GM21619 (cell line): ENCODE results near the gene SH3RF3.

ENCODE experiments used
- ATAC-seq: cut with Tn5 transposase; IDR thresholded peaks from one replicate; pipeline ENCODE4 v1.9.1; 2021; ENCODE audit not compliant: unreplicated experiment

SH3RF3 gene

GRCh38 chr2:109402180-109402579 lies 273.2 kb downstream of the SH3RF3 start:
- ATAC-seq: no peak

- no peak for ATAC-seq
Observed at GRCh38 chr2:109402980-109403840, 274.2 kb downstream of the SH3RF3 start.

GRCh38 chr2:109403841-109404201 lies 274.8 kb downstream of the SH3RF3 start:
- ATAC-seq: no peak

GRCh38 chr2:109404681-109405080 lies 275.7 kb downstream of the SH3RF3 start:
- ATAC-seq: no peak

- no peak for ATAC-seq
Observed at GRCh38 chr2:109405873-109406272, 276.9 kb downstream of the SH3RF3 start.

GRCh38 chr2:109406301-109406700 lies 277.3 kb downstream of the SH3RF3 start:
- ATAC-seq: no peak

GRCh38 chr2:109407276-109408042 lies 278.5 kb downstream of the SH3RF3 start:
- no peak for ATAC-seq

- ATAC-seq: no peak
Observed at GRCh38 chr2:109408043-109408335, 279.0 kb downstream of the SH3RF3 start.

- no peak for ATAC-seq
Observed at GRCh38 chr2:109409321-109410038, 280.5 kb downstream of the SH3RF3 start.

- ATAC-seq: no peak
Observed at GRCh38 chr2:109410039-109410815, 281.2 kb downstream of the SH3RF3 start.

GRCh38 chr2:109411640-109412325 lies 282.8 kb downstream of the SH3RF3 start:
- no peak for ATAC-seq

GRCh38 chr2:109415581-109416013 lies 286.6 kb downstream of the SH3RF3 start:
- ATAC-seq: no peak

- no peak for ATAC-seq
Observed at GRCh38 chr2:109417701-109418335, 288.8 kb downstream of the SH3RF3 start.

- no peak for ATAC-seq
Observed at GRCh38 chr2:109418716-109419115, 289.7 kb downstream of the SH3RF3 start.

- no peak for ATAC-seq
Observed at GRCh38 chr2:109419171-109419756, 290.3 kb downstream of the SH3RF3 start.

- ATAC-seq: no peak
Observed at GRCh38 chr2:109419960-109420370, 291.0 kb downstream of the SH3RF3 start.

- ATAC-seq: no peak
Observed at GRCh38 chr2:109421101-109421500, 292.1 kb downstream of the SH3RF3 start.

- ATAC-seq: no peak
Observed at GRCh38 chr2:109421642-109422041, 292.6 kb downstream of the SH3RF3 start.

GRCh38 chr2:109422071-109422757 lies 293.2 kb downstream of the SH3RF3 start:
- no peak for ATAC-seq
